Caco-2 (cell line): ENCODE data around the gene NES. TPM values are rescaled to one million over a fixed set of nuclear protein-coding genes. Genes with fewer than 3 reads are reported as not detected.

Source experiments
- BruUV-seq: library from RNA; stranded (reverse); fragments of 400-500 nt; replicated peaks from 2 replicates; lab custom pipeline; 2021; lab: Mats Ljungman, UMichigan
- CTCF ChIA-PET: fragments of 300-600 bp; sonication (Branson Sonifier 250); formaldehyde crosslinking; loops from one replicate; lab custom pipeline; 2022; ENCODE audit warnings: antibody characterized with exemption; lab: Charles Lee
- POLR2A ChIA-PET: fragments of 300-600 bp; sonication (Branson Sonifier 250); formaldehyde crosslinking; loops from one replicate; lab custom pipeline; 2022; ENCODE audit warnings: antibody characterized with exemption; lab: Charles Lee
- DNase-seq, 2 experiments: peaks; one replicate each; pipeline versions ENCODE4 v3.0.0 to v3.0.0-alpha.2; 2020 to 2022
- H3K27me3 ChIP-seq: replicated peaks from 2 replicates; pipeline ENCODE4 v1.6.0; 2011; ENCODE audit warnings: low read length; ENCODE audit not compliant: control insufficient read depth, insufficient read depth
- H3K36me3 ChIP-seq: 2 replicates; pipeline ENCODE4 v1.5.1; 2011; ENCODE audit warnings: low read length; ENCODE audit not compliant: control insufficient read depth, insufficient read depth
- H3K4me1 ChIP-seq: fragments of 250-450 bp; sonication (Bioruptor Pico); 2 replicates; pipeline ENCODE4 v1.5.1; 2020; ENCODE audit warnings: mild to moderate bottlenecking
- H3K4me3 ChIP-seq: 2 replicates; pipeline ENCODE4 v1.5.1; 2011; ENCODE audit warnings: low read depth, mild to moderate bottlenecking, control low read depth, low read length
- H3K9me3 ChIP-seq: fragments of 250-450 bp; sonication (Bioruptor Pico); 2 replicates; pipeline ENCODE4 v1.5.1; 2020; ENCODE audit warnings: mild to moderate bottlenecking, moderate library complexity
- H3K27ac Mint-ChIP-seq: one replicate; pipeline ENCODE4 v1.8.0; 2022; ENCODE audit warnings: mixed read lengths; ENCODE audit not compliant: unreplicated experiment
- H3K27me3 Mint-ChIP-seq: one replicate; pipeline ENCODE4 v1.8.0; 2022; ENCODE audit warnings: mixed read lengths; ENCODE audit not compliant: insufficient read depth, unreplicated experiment
- H3K36me3 Mint-ChIP-seq: one replicate; pipeline ENCODE4 v1.8.0; 2022; ENCODE audit warnings: mild to moderate bottlenecking, mixed read lengths; ENCODE audit not compliant: insufficient read depth, unreplicated experiment
- H3K4me1 Mint-ChIP-seq: one replicate; pipeline ENCODE4 v1.8.0; 2022; ENCODE audit warnings: low read depth, mixed read lengths; ENCODE audit not compliant: unreplicated experiment
- H3K4me3 Mint-ChIP-seq: one replicate; pipeline ENCODE4 v1.8.0; 2022; ENCODE audit warnings: mild to moderate bottlenecking, moderate library complexity, mixed read lengths; ENCODE audit not compliant: unreplicated experiment
- H3K9me3 Mint-ChIP-seq: one replicate; pipeline ENCODE4 v1.8.0; 2022; ENCODE audit warnings: mixed read lengths; ENCODE audit not compliant: unreplicated experiment
- intact Hi-C: fragments of 100-400 bp; cut with micrococcal nuclease; formaldehyde crosslinking; loops from one replicate; pipeline ENCODE4 v1.10.0; 2022; ENCODE audit not compliant: unreplicated experiment
- total RNA-seq: library from RNA; stranded (reverse); gene quantifications from 2 replicates; pipeline ENCODE4 v1.2.3, GENCODE V29; 2022
- TF ChIP-seq, protein P1 (sequence below), 2 experiments: fragments of 200-600 bp in 1 of 2; IDR thresholded peaks; 1 replicate in 1 of 2; 2 replicates in 1 of 2; pipeline versions ENCODE4 v1.5.1 to v1.8.0; 2011 to 2022; ENCODE audit warnings: antibody characterized with exemption in 1 of 2, control low read depth in 1 of 2, inconsistent platforms in 1 of 2, low read depth in 1 of 2, low read length in 1 of 2, mild to moderate bottlenecking in 1 of 2, moderate library complexity in 1 of 2; ENCODE audit not compliant: insufficient read depth in 1 of 2, severe bottlenecking in 1 of 2, unreplicated experiment in 1 of 2

Gene NES
- total RNA-seq, 1 experiment from 2014 or later, result 18.0 TPM

DNA sequence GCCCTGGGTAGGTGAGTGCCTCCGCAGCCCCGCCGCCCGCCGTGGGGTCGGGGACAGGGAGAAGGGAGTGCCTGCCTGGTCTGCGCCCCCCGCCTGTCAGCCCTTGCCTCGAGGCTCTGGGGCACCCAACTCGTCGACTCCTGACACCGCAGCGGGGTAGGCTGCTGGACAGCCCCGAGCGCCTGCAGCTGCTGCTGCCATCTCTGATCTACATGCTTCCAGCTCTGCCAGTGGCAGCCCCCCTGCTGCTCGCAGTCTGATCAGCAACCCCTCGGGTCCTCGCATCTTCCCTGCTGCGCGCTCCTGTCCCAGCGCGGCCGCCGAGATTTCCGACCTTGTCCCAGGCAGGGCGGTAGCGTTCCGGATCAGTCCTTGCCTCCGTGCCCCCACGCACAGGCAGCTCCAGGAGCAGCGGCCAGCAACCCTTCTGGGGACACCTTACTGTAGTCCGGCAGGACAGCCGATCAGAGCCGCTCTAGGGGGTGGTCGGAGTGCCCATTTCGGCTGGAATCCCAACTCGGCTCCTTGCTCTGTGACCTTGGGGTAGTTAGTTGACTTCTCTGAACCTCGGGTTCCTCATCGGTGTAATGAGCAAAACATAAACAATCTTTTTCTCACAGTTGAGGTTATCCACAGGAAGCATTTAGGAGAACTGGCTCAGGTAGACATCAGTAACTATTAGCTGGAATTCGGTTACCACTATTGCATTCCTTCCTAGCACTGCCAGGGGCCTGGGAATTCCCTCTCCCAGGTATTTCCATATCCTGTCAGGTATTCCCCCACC, 34.8 kb downstream of the NES start:
- Mint-ChIP-seq H3K27ac (no peak overlapping the region), H3K36me3 (no peaks in the 10 kb centered on the region), H3K9me3 (no peaks in the 10 kb centered on the region), H3K4me1 (no peaks in the 10 kb centered on the region), H3K4me3 (no peak overlapping the region), H3K27me3 (peaks cover 4% of the 10 kb centered on the region)
- Histone ChIP-seq H3K27me3 (no peaks in the 10 kb centered on the region), H3K36me3 (no peaks in the 10 kb centered on the region), H3K9me3 (no peaks in the 10 kb centered on the region), H3K4me1 (no peaks in the 10 kb centered on the region), H3K4me3 (no peak overlapping the region)
- no TSS peak for BruUV-seq
- ChIA-PET CTCF (interaction anchor here (1.0 to 1.2 kb wide), 2 partner anchors 13 to 18 kb away, joined by 3 to 4 read pairs; no protein-coding TSS in a partner anchor), POLR2A (no interaction called here)
- TF ChIP-seq, protein P1, sequence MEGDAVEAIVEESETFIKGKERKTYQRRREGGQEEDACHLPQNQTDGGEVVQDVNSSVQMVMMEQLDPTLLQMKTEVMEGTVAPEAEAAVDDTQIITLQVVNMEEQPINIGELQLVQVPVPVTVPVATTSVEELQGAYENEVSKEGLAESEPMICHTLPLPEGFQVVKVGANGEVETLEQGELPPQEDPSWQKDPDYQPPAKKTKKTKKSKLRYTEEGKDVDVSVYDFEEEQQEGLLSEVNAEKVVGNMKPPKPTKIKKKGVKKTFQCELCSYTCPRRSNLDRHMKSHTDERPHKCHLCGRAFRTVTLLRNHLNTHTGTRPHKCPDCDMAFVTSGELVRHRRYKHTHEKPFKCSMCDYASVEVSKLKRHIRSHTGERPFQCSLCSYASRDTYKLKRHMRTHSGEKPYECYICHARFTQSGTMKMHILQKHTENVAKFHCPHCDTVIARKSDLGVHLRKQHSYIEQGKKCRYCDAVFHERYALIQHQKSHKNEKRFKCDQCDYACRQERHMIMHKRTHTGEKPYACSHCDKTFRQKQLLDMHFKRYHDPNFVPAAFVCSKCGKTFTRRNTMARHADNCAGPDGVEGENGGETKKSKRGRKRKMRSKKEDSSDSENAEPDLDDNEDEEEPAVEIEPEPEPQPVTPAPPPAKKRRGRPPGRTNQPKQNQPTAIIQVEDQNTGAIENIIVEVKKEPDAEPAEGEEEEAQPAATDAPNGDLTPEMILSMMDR (IDR thresholded peaks at IDR 0.05; ENCODE audit: insufficient read depth in 1 of 2, low read depth in 1 of 2, low read length in 1 of 2, severe bottlenecking in 1 of 2, unreplicated experiment in 1 of 2), result no peak
- no peak for DNase-seq
- intact Hi-C loops, result no loop called here

DNA sequence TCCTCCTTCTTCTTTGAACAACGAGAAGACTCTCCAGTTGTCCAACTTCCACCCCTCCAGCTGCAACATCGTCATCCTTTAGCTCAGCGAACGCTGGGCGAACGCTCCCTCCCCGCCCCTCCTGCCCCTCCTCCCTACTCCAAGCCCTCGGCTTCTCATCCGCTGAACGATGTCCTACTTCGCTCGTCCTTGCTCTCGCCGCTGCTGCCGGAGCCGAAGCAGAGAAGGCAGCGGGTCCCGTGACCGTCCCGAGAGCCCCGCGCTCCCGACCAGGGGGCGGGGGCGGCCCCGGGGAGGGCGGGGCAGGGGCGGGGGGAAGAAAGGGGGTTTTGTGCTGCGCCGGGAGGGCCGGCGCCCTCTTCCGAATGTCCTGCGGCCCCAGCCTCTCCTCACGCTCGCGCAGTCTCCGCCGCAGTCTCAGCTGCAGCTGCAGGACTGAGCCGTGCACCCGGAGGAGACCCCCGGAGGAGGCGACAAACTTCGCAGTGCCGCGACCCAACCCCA, 35.4 kb downstream of the NES start, which contains the start of gene BCAN:
Gene BCAN (plus strand): TSS at position 357 of the 504 bp plus-strand sequence. CDS start 3,938 bp downstream, outside the sequence.
- no TSS peak for BruUV-seq
- Histone ChIP-seq H3K4me1 (no peaks in the 10 kb centered on the region), H3K9me3 (no peaks in the 10 kb centered on the region), H3K27me3 (no peaks in the 10 kb centered on the region), H3K4me3 (no peak within 1 kb of the TSS), H3K36me3 (no peaks in the 10 kb centered on the region)
- Mint-ChIP-seq H3K9me3 (no peaks in the 10 kb centered on the region), H3K36me3 (no peaks in the 10 kb centered on the region), H3K4me3 (no peak within 1 kb of the TSS), H3K27me3 (peaks cover 4% of the 10 kb centered on the region), H3K27ac (no peak within 1 kb of the TSS), H3K4me1 (no peaks in the 10 kb centered on the region)
- intact Hi-C loops, result no loop called here
- DNase-seq, result no peak
- TF ChIP-seq, protein P1 (IDR thresholded peaks at IDR 0.05; ENCODE audit: insufficient read depth in 1 of 2, low read depth in 1 of 2, low read length in 1 of 2, severe bottlenecking in 1 of 2, unreplicated experiment in 1 of 2), result no peak
- ChIA-PET CTCF (no interaction called here), POLR2A (no interaction called here)

DNA sequence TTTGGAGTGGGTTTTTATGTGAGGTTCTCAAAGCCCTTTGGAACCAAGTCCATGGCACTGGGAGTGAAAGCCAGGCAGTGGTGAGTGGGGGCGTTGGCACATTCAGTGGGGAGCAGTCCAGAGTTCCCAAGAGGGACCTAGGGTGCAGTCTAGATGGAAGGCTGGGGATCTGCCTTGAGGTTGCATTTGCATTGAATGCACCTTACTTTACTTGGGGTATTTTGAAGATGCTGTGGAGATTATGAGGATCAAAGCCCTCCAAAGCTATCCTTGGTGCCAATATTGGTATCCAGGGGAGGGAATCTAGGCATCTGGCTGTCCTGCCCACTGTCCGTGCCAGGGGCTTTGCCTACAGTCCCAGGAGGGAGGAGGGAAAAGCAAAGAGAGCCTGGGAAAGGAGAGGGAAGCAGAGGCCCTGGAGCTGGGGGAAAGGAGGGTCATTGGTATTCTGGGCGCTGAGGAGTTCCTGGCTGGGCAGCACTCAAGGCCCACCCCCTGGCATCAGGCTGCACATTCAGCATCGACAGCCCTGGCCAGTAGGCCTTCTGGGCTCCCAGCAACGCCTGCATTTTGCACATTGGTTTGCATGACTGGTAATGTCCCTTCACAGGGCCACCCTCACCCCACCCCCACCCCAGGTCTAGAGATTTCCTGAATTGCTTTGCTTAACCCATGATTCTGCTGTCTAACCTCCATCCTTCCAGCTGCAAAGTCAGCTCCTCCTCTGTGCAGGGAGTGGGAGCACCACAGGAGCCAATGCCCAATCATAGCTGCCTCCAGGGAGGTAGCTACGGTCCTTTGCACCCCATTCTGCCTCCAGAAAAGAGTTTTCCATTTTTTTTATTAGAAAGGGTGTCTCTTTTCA, 36.1 kb downstream of the NES start:
- Histone ChIP-seq H3K9me3 (no peaks in the 10 kb centered on the region), H3K36me3 (no peaks in the 10 kb centered on the region), H3K4me1 (no peaks in the 10 kb centered on the region), H3K4me3 (no peak overlapping the region), H3K27me3 (no peaks in the 10 kb centered on the region)
- POLR2A ChIA-PET, result no interaction called here
- CTCF ChIA-PET, result interaction anchor here (0.7 kb wide), 1 partner anchor 85 kb away, joined by 3 read pairs; no protein-coding TSS in a partner anchor
- H3K27ac Mint-ChIP-seq, result no peak overlapping the region
- no TSS peak for BruUV-seq
- no peaks in the 10 kb centered on the region for H3K4me1 Mint-ChIP-seq
- H3K36me3 Mint-ChIP-seq, result no peaks in the 10 kb centered on the region
- H3K4me3 Mint-ChIP-seq, result no peak overlapping the region
- intact Hi-C loops, result no loop called here
- DNase-seq, result no peak
- TF ChIP-seq, protein P1 (IDR thresholded peaks at IDR 0.05; ENCODE audit: insufficient read depth in 1 of 2, low read depth in 1 of 2, low read length in 1 of 2, severe bottlenecking in 1 of 2, unreplicated experiment in 1 of 2), result no peak
- H3K9me3 Mint-ChIP-seq, result no peaks in the 10 kb centered on the region
- peaks cover 8% of the 10 kb centered on the region for H3K27me3 Mint-ChIP-seq
